Measurements from ENCODE around the gene CDKN2AIPNL.
"Not testable (repeated sequence)": the region's sequence is repeated elsewhere in the genome, so short reads cannot be mapped to it uniquely, and the experiment has no call there.

CDKN2AIPNL gene

GRCh38 chr5:134437847-134438581, 26.3 kb upstream of the CDKN2AIPNL start:
- no peak for DNase-seq (ENCODE audit: low spot score)

GRCh38 chr5:134437340-134437846, 25.7 kb upstream of the CDKN2AIPNL start:
- no peak for DNase-seq (ENCODE audit: low spot score)

- peak; percentile 54 for DNase-seq (ENCODE audit: low spot score)
Measured at GRCh38 chr5:134436523-134437339, 25.1 kb upstream of the CDKN2AIPNL start.

GRCh38 chr5:134435560-134435959, 23.9 kb upstream of the CDKN2AIPNL start:
- no peak for DNase-seq (ENCODE audit: low spot score)

- DNase-seq (ENCODE audit: low spot score): no peak
Measured at GRCh38 chr5:134432677-134433359, 21.1 kb upstream of the CDKN2AIPNL start.

GRCh38 chr5:134432174-134432573, 20.5 kb upstream of the CDKN2AIPNL start:
- DNase-seq (ENCODE audit: low spot score): no peak

- no peak for DNase-seq (ENCODE audit: low spot score)
Measured at GRCh38 chr5:134430001-134430569, 18.4 kb upstream of the CDKN2AIPNL start.

GRCh38 chr5:134427540-134428041, 15.9 kb upstream of the CDKN2AIPNL start:
- no peak for DNase-seq (ENCODE audit: low spot score)

GRCh38 chr5:134426361-134426760, 14.7 kb upstream of the CDKN2AIPNL start:
- DNase-seq (ENCODE audit: low spot score): no peak

GRCh38 chr5:134423376-134423775, 11.7 kb upstream of the CDKN2AIPNL start:
- no peak for DNase-seq (ENCODE audit: low spot score)

- DNase-seq (ENCODE audit: low spot score): no peak
Measured at GRCh38 chr5:134422791-134423365, 11.2 kb upstream of the CDKN2AIPNL start.

- not testable (repeated sequence) for DNase-seq (ENCODE audit: low spot score)
Measured at GRCh38 chr5:134421038-134421437, 9.4 kb upstream of the CDKN2AIPNL start.

GRCh38 chr5:134420343-134420742, 8.7 kb upstream of the CDKN2AIPNL start:
- no peak for DNase-seq (ENCODE audit: low spot score)

- DNase-seq (ENCODE audit: low spot score): no peak
Measured at GRCh38 chr5:134418958-134419357, 7.3 kb upstream of the CDKN2AIPNL start.

GRCh38 chr5:134417707-134418106, 6.0 kb upstream of the CDKN2AIPNL start:
- DNase-seq (ENCODE audit: low spot score): no peak

- DNase-seq (ENCODE audit: low spot score): no peak
Measured at GRCh38 chr5:134413046-134413445, 1.4 kb upstream of the CDKN2AIPNL start.

- DNase-seq (ENCODE audit: low spot score): no peak
Measured at GRCh38 chr5:134411228-134411545, 494 bp downstream of the CDKN2AIPNL start.

GRCh38 chr5:134410822-134411221, 859 bp downstream of the CDKN2AIPNL start:
- no peak for DNase-seq (ENCODE audit: low spot score)

GRCh38 chr5:134409321-134409720, 2.4 kb downstream of the CDKN2AIPNL start:
- no peak for DNase-seq (ENCODE audit: low spot score)

GRCh38 chr5:134406390-134406789, 5.3 kb downstream of the CDKN2AIPNL start:
- DNase-seq (ENCODE audit: low spot score): no peak

- no peak for DNase-seq (ENCODE audit: low spot score)
Measured at GRCh38 chr5:134403951-134404350, 7.7 kb downstream of the CDKN2AIPNL start.

Data from HuH-7 (cell line).